Activated CD4-positive, alpha-beta memory T cell treated with anti-CD3 and anti-CD28 coated beads for 36 hours (primary cell): Measurements from ENCODE around the gene SH3PXD2A. TPM values are rescaled to one million over a fixed set of nuclear protein-coding genes. Genes with fewer than 3 reads are reported as not detected.

Source experiments
- CTCF ChIA-PET: fragments of 350-600 bp; sonication (Branson Sonifier 250); formaldehyde crosslinking; loops from one replicate; lab custom pipeline; 2021; ENCODE audit warnings: antibody characterized with exemption, inconsistent platforms; lab: Charles Lee
- POLR2A ChIA-PET: fragments of 350-600 bp; sonication (Branson Sonifier 250); formaldehyde crosslinking; loops from one replicate; lab custom pipeline; 2021; ENCODE audit warnings: antibody characterized with exemption; lab: Charles Lee
- DNase-seq: peaks from one replicate; pipeline ENCODE4 v3.0.0-alpha.2; 2020
- H3K27ac Mint-ChIP-seq: one replicate; pipeline ENCODE4 v1.8.0; 2021; ENCODE audit warnings: mixed read lengths
- H3K27me3 Mint-ChIP-seq: one replicate; pipeline ENCODE4 v1.8.0; 2021; ENCODE audit warnings: mixed read lengths
- H3K36me3 Mint-ChIP-seq: one replicate; pipeline ENCODE4 v1.8.0; 2021; ENCODE audit warnings: mixed read lengths
- H3K4me1 Mint-ChIP-seq: one replicate; pipeline ENCODE4 v1.8.0; 2021; ENCODE audit warnings: low read depth, mixed read lengths
- H3K4me3 Mint-ChIP-seq: one replicate; pipeline ENCODE4 v1.8.0; 2021; ENCODE audit warnings: mild to moderate bottlenecking, mixed read lengths
- H3K9me3 Mint-ChIP-seq: one replicate; pipeline ENCODE4 v1.8.0; 2021; ENCODE audit warnings: mixed read lengths
- intact Hi-C: fragments of 100-400 bp; cut with micrococcal nuclease; formaldehyde crosslinking; loops from one replicate; pipeline ENCODE4 v1.15.1; 2023
- total RNA-seq, 2 experiments: library from RNA; stranded (reverse); gene quantifications; one replicate each; pipeline ENCODE4 v1.2.3, GENCODE V29; 2021

SH3PXD2A gene
- total RNA-seq = 10 to 100 TPM in 1 of 2 experiments, 1 to 10 TPM in 1; 10.0 to 10.3 TPM

- CTCF ChIA-PET = interaction anchor here (0.7 to 9.8 kb wide), 11 partner anchors 12 to 169 kb away, joined by 3 to 161 read pairs (median 4); no protein-coding TSS in a partner anchor
- peaks cover 14% of the 10 kb centered on the region for H3K4me1 Mint-ChIP-seq
- POLR2A ChIA-PET = no interaction called here
- intact Hi-C loops = no loop called here
- no peaks in the 10 kb centered on the region for H3K36me3 Mint-ChIP-seq
- no peak within 1 kb of the TSS for H3K27ac Mint-ChIP-seq
- peaks cover 27% of the 10 kb centered on the region for H3K27me3 Mint-ChIP-seq
- H3K4me3 Mint-ChIP-seq = peak within 1 kb of the TSS; percentile 79
- H3K9me3 Mint-ChIP-seq = no peaks in the 10 kb centered on the region
- peak; percentile 37 for DNase-seq
Observed at GRCh38 chr10:103855424-103855823, at the start of gene SH3PXD2A. TSS of gene SH3PXD2A (minus strand) at chr10:103855576. CDS start at chr10:103855266, 310 bp downstream.

- Mint-ChIP-seq H3K27me3 (no peaks in the 10 kb centered on the region), H3K9me3 (no peaks in the 10 kb centered on the region), H3K4me3 (no peak overlapping the region), H3K27ac (peak overlapping the region; percentile 18), H3K4me1 (peaks cover 58% of the 10 kb centered on the region), H3K36me3 (peaks cover 47% of the 10 kb centered on the region)
- DNase-seq = no peak
- intact Hi-C loops = no loop called here
- CTCF ChIA-PET = interaction anchor here (0.9 to 2.5 kb wide), 8 partner anchors 10 to 220 kb away, joined by 3 to 9 read pairs (median 4); no protein-coding TSS in a partner anchor
- POLR2A ChIA-PET = interaction anchor here (1.1 to 1.9 kb wide), 2 partner anchors 10 to 16 kb away, joined by 3 to 6 read pairs; no protein-coding TSS in a partner anchor
Observed at GRCh38 chr10:103901299-103901698, 45.9 kb upstream of the SH3PXD2A start.

- Mint-ChIP-seq H3K27me3 (no peaks in the 10 kb centered on the region), H3K4me3 (no peak overlapping the region), H3K27ac (no peak overlapping the region), H3K9me3 (no peaks in the 10 kb centered on the region), H3K36me3 (peaks cover 49% of the 10 kb centered on the region), H3K4me1 (peaks cover 65% of the 10 kb centered on the region)
- CTCF ChIA-PET = interaction anchor here (0.6 to 2.5 kb wide), 4 partner anchors 11 to 375 kb away, joined by 3 to 9 read pairs (median 3); no protein-coding TSS in a partner anchor
- POLR2A ChIA-PET = no interaction called here
- intact Hi-C loops = no loop called here
- DNase-seq = no peak
Observed at GRCh38 chr10:103899312-103899711, 43.9 kb upstream of the SH3PXD2A start.

- Mint-ChIP-seq H3K27me3 (no peaks in the 10 kb centered on the region), H3K36me3 (peaks cover 44% of the 10 kb centered on the region), H3K9me3 (no peaks in the 10 kb centered on the region), H3K4me1 (peaks cover 71% of the 10 kb centered on the region), H3K4me3 (no peak overlapping the region), H3K27ac (peak overlapping the region; percentile 58)
- POLR2A ChIA-PET = no interaction called here
- CTCF ChIA-PET = interaction anchor here (0.9 to 1.5 kb wide), 3 partner anchors 7 to 73 kb away, joined by 3 read pairs; no protein-coding TSS in a partner anchor
- intact Hi-C loops = no loop called here
- DNase-seq = no peak
Observed at GRCh38 chr10:103897241-103897774, 41.9 kb upstream of the SH3PXD2A start.

GRCh38 chr10:103896225-103896624 is 40.8 kb upstream of the SH3PXD2A start:
- no peaks in the 10 kb centered on the region for H3K27me3 Mint-ChIP-seq
- POLR2A ChIA-PET = no interaction called here
- no peak overlapping the region for H3K4me3 Mint-ChIP-seq
- H3K4me1 Mint-ChIP-seq = peaks cover 67% of the 10 kb centered on the region
- H3K36me3 Mint-ChIP-seq = peaks cover 48% of the 10 kb centered on the region
- H3K9me3 Mint-ChIP-seq = no peaks in the 10 kb centered on the region
- CTCF ChIA-PET = no interaction called here
- DNase-seq = no peak
- intact Hi-C loops = no loop called here
- H3K27ac Mint-ChIP-seq = peak overlapping the region; percentile 82

- ChIA-PET CTCF (interaction anchor here (1.1 to 2.1 kb wide), 3 partner anchors 10 to 210 kb away, joined by 3 to 12 read pairs (median 5); no protein-coding TSS in a partner anchor), POLR2A (interaction anchor here (1.0 to 1.3 kb wide), 3 partner anchors 26 to 226 kb away, joined by 3 to 4 read pairs (median 3); partner anchors contain the start of gene SFR1)
- H3K4me1 Mint-ChIP-seq = peaks cover 65% of the 10 kb centered on the region
- intact Hi-C loops = loop anchor here (1.0 to 2.0 kb wide), 3 partner anchors 13 to 373 kb away; partner anchors contain the start of gene GSTO2
- H3K36me3 Mint-ChIP-seq = peaks cover 51% of the 10 kb centered on the region
- H3K27ac Mint-ChIP-seq = peak overlapping the region; percentile 82
- peak; percentile 45 for DNase-seq
- no peak overlapping the region for H3K4me3 Mint-ChIP-seq
- H3K27me3 Mint-ChIP-seq = no peaks in the 10 kb centered on the region
- H3K9me3 Mint-ChIP-seq = no peaks in the 10 kb centered on the region
Observed at GRCh38 chr10:103895411-103896186, 40.2 kb upstream of the SH3PXD2A start.

- H3K4me1 Mint-ChIP-seq = peaks cover 69% of the 10 kb centered on the region
- DNase-seq = no peak
- peaks cover 46% of the 10 kb centered on the region for H3K36me3 Mint-ChIP-seq
- ChIA-PET CTCF (interaction anchor here (0.7 to 2.1 kb wide), 5 partner anchors 9 to 209 kb away, joined by 3 to 12 read pairs (median 5); no protein-coding TSS in a partner anchor), POLR2A (interaction anchor here (1.0 to 1.3 kb wide), 4 partner anchors 14 to 227 kb away, joined by 3 to 4 read pairs (median 3); no protein-coding TSS in a partner anchor)
- no peaks in the 10 kb centered on the region for H3K9me3 Mint-ChIP-seq
- intact Hi-C loops = loop anchor here (1.0 to 5.0 kb wide), 3 partner anchors 88 to 374 kb away; partner anchors contain the start of gene GSTO2
- H3K27ac Mint-ChIP-seq = peak overlapping the region; percentile 82
- H3K4me3 Mint-ChIP-seq = peak overlapping the region; percentile 17
- H3K27me3 Mint-ChIP-seq = no peaks in the 10 kb centered on the region
Observed at GRCh38 chr10:103894441-103894864, 39.1 kb upstream of the SH3PXD2A start.

GRCh38 chr10:103893817-103894216 is 38.4 kb upstream of the SH3PXD2A start:
- CTCF ChIA-PET = interaction anchor here (0.7 to 2.1 kb wide), 2 partner anchors 8 to 19 kb away, joined by 6 to 12 read pairs; no protein-coding TSS in a partner anchor

GRCh38 chr10:103892181-103892580 is 36.8 kb upstream of the SH3PXD2A start:
- no peaks in the 10 kb centered on the region for H3K27me3 Mint-ChIP-seq
- H3K4me3 Mint-ChIP-seq = no peak overlapping the region
- intact Hi-C loops = loop anchor here (5.0 kb wide), 1 partner anchor 90 kb away; no protein-coding TSS in a partner anchor
- H3K36me3 Mint-ChIP-seq = peaks cover 41% of the 10 kb centered on the region
- no peak overlapping the region for H3K27ac Mint-ChIP-seq
- peaks cover 73% of the 10 kb centered on the region for H3K4me1 Mint-ChIP-seq
- DNase-seq = no peak
- ChIA-PET POLR2A (no interaction called here), CTCF (no interaction called here)
- H3K9me3 Mint-ChIP-seq = no peaks in the 10 kb centered on the region

More at GRCh38 chr10:103893817-103894216, 38.4 kb upstream of the SH3PXD2A start:
- Mint-ChIP-seq H3K36me3 (peaks cover 47% of the 10 kb centered on the region), H3K4me3 (no peak overlapping the region), H3K4me1 (peaks cover 76% of the 10 kb centered on the region), H3K9me3 (no peaks in the 10 kb centered on the region), H3K27ac (peak overlapping the region; percentile 82), H3K27me3 (no peaks in the 10 kb centered on the region)
- intact Hi-C loops = loop anchor here (1.0 to 5.0 kb wide), 3 partner anchors 88 to 375 kb away; partner anchors contain the start of gene GSTO2
- POLR2A ChIA-PET = interaction anchor here (1.2 kb wide), 1 partner anchor 14 kb away, joined by 3 read pairs; no protein-coding TSS in a partner anchor
- no peak for DNase-seq

- ChIA-PET POLR2A (interaction anchor here (1.3 to 2.1 kb wide), 3 partner anchors 17 to 231 kb away, joined by 4 to 9 read pairs (median 4); partner anchors contain the start of gene SFR1), CTCF (interaction anchor here (0.8 to 4.7 kb wide), 13 partner anchors 7 to 383 kb away, joined by 3 to 30 read pairs (median 4); partner anchors contain the start of gene SFR1)
- Mint-ChIP-seq H3K36me3 (peaks cover 34% of the 10 kb centered on the region), H3K4me1 (peaks cover 69% of the 10 kb centered on the region), H3K27me3 (no peaks in the 10 kb centered on the region), H3K4me3 (no peak overlapping the region), H3K27ac (peak overlapping the region; percentile 80), H3K9me3 (no peaks in the 10 kb centered on the region)
- no peak for DNase-seq
- intact Hi-C loops = loop anchor here (5.0 kb wide), 1 partner anchor 92 kb away; no protein-coding TSS in a partner anchor
Observed at GRCh38 chr10:103890688-103891087, 35.3 kb upstream of the SH3PXD2A start.

- intact Hi-C loops = loop anchor here (5.0 kb wide), 1 partner anchor 92 kb away; no protein-coding TSS in a partner anchor
- no peak overlapping the region for H3K4me3 Mint-ChIP-seq
- H3K27me3 Mint-ChIP-seq = no peaks in the 10 kb centered on the region
- peak; percentile 66 for DNase-seq
- H3K36me3 Mint-ChIP-seq = peaks cover 32% of the 10 kb centered on the region
- H3K27ac Mint-ChIP-seq = peak overlapping the region; percentile 80
- H3K4me1 Mint-ChIP-seq = peaks cover 66% of the 10 kb centered on the region
- H3K9me3 Mint-ChIP-seq = no peaks in the 10 kb centered on the region
- ChIA-PET CTCF (interaction anchor here (0.7 to 4.7 kb wide), 14 partner anchors 7 to 384 kb away, joined by 3 to 30 read pairs (median 4); partner anchors contain the start of gene SFR1), POLR2A (interaction anchor here (1.3 to 2.1 kb wide), 3 partner anchors 17 to 231 kb away, joined by 4 to 9 read pairs (median 4); partner anchors contain the start of gene SFR1)
Observed at GRCh38 chr10:103890194-103890658, 34.9 kb upstream of the SH3PXD2A start.
